GM21786 (cell line): ENCODE results near the gene IDUA.

Experiments used
- ATAC-seq: cut with Tn5 transposase; IDR thresholded peaks from one replicate; pipeline ENCODE4 v1.9.1; 2021; ENCODE audit not compliant: unreplicated experiment

The IDUA gene

DNA sequence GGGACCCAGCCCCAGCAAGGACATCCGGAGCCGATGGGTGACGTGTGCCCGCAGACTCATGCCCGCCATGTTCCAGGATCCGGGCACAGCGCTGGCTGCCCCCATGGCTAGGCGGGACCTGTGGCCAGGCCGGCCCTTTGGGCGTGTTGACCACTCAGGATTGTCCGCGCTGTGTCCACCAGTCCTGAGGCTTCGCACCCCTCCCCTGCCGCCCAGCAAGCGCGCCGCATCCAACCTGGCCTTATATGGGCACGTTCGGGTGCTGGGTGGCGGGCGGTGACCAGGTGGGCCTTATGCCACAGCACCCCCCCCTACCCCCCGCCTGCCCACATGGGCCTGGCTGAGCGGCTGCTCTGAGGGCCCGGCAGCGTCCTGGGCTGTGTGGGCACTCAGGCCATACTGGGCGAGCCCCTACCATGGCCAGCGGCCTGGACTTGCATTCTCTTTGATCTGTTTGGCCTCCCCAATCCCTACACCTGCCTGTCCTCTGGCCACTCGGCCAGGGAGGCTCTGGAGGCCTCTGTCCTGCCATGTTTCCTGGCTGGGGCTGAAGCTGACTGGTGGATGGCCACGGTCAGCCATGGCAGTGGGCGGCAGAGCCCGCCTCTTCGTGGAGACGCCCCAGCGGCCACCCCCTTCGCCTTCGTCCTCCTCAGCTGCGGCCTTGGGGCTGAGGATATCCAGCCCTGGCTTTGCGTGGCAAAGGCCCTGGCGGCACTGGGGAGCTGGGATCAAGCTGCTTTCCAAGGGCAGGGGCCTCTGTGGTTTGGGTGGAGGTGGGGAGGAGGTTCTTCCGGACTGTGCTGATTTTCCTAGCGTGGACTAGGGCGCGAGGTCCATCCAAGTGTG is 26.6 kb downstream of the IDUA start:
- no peak for ATAC-seq

DNA sequence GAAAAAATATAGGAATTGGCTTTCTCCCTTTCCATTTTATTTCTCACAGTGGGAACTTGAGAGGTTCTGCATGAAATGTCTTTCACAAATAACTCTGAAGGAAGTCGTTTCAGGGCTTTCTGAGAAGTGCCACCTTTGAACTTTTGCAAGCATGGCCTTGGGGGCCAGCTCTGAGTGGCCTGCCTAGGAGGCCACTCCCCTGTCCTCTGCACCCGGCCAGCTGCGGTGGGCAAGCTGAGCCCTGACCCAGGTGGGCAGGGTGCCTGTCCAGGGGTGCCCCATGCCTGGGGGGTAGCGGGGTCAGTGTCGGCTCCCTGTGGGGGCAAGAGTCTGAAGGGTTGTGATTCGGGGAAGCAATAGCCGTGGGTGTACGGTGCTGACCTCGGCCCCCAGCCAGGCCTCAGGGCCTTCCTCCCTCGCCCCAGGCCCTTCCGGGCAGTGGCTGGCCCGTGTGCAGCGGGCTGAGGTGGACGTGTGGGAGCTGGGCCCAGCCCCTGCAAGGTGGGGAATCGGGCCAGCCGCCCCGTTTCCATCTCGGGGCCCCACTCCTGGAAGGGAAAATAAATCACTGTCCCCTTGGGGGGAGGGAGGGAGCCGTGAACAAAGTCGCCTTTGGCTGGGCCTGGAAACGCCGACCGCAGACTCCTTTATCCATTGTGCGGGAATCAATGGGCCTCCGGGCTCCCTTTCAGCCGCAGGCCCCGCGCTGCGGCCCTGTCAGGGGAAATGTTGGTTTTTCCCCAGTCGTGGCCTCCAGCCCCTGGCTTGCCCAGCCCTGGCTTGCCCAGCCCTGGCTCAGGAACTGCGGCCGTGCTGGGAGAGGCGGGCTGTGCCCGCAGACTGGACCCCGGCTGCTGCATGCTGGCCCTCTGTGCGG is 27.7 kb downstream of the IDUA start:
- ATAC-seq = no peak

DNA sequence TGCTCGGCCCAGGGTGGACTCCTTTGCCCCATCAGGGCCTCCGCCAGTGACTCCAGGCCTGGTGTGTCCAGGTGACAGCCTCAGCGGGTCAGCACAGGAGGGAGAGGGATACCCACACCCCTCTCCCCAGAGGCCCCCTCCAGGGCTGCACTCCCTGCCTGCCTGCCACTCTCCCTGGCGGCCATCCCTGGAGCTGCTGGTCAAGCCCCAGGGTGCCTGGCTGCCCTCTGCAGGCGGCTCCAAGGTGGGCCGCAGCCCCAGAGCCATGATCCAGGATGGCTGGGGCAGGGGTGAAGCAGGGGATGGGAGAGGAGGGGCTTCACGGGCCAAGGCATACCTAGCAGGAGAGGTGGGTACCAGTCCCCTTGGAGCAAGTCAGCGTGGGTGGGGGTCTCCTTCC is 28.3 kb downstream of the IDUA start:
- no peak for ATAC-seq

DNA sequence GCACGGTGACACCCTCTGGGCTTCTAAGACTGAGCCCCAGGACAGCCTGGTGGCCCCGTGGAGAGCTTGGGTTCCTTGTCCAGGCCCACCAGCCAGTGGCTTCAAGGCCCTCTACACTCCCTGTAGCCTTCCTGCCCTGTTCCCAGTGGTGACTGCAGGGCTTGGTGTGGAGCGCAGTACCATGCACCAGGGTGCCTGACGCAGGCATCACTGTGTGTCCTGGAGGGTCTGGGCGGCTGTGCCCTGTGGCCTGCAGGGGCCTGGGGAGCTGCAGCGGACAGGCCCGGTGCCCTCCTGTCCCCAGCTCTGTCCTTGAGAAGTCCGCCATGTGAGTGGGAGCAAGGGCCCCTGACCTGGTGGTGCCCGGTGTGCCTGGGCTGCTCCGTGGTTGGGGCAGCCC is 28.9 kb downstream of the IDUA start:
- no peak for ATAC-seq

DNA sequence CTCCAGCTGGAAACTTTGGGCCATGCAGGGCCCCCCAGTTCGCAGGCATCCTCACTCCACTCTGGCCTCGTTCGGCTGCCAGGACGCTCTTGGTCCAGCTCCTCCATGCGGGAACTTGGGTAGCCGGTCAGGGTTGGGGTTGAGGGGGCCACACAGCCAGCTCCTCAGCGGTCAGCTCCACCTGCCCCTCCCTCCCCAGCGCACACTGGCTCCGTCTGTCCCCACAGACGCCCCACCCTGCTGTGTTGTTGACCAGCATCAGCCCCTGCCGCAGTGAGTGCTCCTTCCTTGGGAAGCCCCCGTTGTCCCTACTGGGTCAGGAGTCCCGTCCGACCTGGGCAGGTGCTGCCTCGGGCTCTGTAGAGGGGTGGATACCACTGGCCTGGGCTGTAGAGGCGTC is 30.4 kb downstream of the IDUA start:
- no peak for ATAC-seq

DNA sequence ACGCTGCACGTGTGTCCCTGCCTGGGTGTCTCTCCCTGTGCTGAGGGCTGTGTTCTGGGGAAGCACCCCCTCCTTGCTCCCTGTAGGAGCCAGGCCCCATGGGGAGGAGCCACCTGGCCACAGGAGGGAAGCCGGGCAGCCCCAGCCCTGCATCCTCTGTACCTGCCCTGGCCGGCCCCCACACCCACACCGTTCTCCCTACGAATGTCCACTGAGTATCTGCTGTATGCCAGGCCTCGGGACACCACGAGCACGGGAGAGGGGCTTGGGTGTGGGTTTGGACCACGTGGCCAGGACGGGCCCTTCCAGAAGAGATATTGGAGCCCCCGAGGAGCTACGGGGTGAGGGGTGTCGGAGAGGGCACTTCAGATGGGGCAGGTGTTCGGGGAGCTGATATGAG is 30.9 kb downstream of the IDUA start:
- no peak for ATAC-seq

DNA sequence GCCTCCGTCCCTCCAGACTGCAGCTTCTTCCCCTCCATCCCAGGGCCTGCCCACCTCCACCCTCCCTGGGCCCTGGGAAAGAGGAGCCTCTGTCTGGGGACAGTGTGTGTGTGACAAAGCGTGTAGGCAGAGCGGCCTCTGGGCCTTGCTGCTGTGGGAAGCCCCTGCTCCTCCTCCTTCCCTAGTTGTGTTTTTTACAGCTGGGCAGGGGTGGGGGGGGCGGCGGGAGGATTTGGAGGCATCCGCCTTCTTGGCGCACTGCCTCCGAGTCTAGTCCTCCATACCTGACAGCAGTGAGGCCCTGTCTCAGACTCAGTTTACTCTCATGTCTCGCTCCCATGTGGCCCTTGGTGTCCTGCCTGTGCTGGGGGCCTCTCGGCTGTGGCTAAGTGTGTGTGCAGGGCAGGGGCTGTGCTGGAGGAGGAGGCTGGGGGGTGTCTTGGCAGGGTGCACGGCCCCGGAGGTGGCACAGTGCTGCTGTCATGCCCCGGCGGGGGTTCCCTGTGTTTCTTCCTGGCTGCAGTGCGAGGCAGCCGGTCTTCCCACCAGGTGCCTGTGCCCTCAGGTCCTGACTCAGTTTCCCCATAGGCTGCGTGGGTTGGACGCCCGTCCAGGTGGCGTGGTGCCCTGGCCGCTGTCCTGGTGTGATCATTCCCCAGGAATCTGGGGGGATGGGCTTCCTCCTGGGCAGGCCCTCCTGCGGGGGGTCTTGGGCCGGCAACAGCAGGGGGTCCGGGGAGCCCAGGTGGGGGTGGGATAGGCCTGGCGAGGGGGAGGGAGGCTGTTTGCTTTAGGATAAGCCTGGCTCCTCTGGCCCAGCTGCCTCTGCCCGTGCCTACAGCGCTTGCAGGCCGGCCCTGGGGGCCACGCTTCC is 31.5 kb downstream of the IDUA start:
- no peak for ATAC-seq

DNA sequence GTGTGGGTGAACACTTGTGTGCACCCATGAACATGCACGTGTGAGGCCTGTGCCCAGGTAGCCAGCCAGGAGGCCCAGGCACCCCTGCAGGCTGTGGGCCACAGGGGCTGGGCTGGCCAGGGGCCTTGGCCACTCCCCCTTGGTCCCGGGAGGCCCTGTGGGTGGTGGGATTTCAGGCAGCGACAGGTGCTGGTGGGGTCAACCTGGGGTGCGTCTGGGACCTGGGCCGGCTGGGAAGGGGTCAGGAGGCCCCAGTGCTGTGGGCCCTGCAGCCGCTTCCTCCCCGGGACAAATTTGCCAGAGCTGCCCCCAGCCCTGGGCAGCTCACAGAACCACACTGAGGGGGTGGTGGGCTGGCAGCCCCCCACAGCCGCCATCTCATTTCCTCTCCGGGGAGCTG is 32.5 kb downstream of the IDUA start:
- ATAC-seq = no peak

DNA sequence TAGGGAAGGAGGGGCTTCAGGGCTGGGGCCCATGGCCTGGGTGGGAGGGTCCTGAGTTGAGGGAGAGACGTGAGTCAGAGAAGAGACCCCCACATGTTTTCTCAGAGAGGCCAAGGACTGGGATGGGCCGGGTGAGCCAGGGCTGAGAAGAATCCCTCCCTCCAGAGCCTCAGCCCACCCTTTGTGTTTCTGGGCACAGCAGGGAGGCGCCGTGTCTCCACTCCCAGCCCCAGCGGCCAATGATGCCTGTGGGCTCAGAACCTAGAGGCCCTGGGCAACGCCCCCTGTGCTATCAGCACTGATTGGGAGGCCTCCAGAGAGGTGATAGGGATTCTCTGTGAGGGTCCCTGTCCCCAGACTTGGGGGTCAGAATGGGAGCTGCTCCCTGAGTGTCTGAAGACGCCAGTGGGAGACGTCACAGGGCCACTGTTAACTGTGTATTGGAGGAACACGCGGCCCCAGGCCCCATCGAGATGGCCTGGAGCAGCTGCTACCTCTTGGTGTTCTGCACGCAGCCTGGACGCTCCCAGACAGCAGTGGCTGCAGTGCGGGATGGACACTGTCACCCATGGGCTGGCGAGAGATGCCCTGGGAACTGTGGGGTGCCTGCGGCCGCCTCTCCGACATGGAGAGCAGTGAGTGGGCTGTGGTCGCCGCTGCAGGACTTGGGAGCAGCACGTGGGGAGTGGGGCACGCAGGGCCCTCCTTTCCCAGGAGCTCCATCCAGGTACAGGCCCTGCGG is 33.1 kb downstream of the IDUA start:
- no peak for ATAC-seq

DNA sequence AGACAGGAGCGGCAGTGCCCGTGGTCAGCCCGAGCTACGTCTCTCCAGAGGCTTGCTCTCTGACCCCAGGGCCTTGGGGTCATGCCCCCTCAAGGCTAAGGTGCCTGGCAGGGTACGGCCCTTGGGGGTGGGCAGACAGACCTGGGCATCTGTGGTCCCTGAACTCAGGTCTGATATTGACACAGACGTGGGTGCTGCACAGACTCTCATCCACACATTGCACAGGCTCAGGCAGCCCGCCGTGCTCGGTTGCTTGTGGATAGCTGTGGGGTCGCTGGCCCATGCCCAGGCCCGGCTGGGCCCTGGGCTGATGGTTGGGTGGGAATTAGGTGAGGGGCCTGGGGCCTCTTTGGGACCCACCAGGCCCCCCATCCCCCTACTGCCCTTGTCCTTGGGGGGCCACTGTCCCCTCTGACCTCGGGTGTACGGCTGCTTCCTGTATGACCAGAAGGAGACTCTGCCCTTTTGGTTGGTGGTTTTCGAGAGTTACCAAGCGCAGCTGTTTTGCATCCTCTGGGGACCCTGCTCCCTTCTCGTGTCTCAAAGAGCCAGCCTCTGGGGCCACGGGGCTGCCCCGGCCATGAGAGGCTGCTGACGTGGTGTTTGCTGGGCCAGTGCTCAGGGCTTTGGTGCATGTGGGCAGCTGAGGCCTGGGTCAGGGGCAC is 34.7 kb downstream of the IDUA start:
- peak; percentile 91 for ATAC-seq

DNA sequence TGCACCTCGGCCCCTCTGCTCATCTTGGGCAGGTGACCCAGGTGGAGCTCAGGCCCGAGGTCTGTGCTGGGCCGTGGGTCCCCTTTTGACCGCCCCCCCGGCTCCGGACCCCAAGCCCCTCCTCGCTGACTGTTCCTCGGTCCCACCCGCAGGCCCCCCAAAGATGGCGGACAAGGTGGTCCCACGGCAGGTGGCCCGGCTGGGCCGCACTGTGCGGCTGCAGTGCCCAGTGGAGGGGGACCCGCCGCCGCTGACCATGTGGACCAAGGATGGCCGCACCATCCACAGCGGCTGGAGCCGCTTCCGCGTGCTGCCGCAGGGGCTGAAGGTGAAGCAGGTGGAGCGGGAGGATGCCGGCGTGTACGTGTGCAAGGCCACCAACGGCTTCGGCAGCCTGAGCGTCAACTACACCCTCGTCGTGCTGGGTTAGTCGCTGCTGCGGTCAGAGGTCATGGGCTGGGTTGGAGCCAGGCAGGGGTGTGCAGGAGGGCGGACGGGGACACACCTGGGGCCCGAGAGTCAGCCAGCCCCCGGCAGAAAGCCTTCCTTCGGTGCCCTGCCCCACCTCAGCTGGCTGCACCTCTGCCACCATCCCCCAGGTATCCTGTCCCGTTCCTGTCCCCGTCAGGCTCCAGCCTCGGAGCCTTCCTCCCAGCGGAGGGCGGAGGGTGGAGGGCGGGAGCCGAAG is 35.4 kb downstream of the IDUA start:
- ATAC-seq = no peak

DNA sequence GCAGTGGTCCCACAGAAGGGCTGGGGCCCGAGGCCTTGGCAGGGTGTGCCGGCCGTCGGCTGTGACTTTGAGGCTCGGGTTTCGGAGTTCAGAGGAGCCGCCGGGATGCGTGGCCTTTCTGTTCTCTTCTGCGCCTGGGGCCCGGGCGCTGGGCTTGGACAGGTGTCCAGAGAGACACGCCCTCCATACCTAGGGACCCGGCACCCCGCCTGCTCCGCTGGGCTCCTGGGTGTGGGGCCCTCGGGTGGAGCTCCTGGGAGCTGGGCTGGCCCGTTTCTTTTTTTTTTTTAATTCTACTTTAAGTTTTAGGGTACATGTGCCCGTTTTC is 35.9 kb downstream of the IDUA start:
- ATAC-seq = no peak

DNA sequence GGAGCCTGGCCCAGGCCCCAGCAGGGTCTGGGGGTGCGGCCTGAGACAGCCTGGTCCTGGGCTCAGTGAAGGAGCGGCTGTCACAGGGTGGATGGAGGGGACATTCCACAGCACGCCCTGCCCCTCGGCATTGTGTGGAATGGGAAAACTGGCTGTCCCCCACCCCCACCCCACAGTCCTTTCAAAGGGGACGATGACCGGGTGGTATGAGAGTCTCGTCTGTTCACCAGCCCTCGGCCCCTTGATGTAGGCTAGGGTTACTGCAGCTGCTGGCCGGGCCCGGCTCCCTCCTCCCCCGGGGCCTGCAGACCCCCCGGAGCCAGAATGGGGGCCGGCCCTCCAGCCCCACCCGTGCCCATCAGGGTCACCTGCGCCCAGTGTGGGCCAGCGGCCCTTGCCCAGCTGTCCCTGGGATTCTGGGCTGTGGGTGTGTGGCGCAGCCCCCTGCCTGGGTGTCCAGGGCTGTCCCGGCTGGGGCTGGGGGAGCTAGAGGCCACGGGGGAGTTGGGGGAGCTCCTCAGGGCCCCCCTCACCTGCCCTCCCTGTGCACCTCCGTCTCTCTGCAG is 36.3 kb downstream of the IDUA start:
- ATAC-seq = no peak

DNA sequence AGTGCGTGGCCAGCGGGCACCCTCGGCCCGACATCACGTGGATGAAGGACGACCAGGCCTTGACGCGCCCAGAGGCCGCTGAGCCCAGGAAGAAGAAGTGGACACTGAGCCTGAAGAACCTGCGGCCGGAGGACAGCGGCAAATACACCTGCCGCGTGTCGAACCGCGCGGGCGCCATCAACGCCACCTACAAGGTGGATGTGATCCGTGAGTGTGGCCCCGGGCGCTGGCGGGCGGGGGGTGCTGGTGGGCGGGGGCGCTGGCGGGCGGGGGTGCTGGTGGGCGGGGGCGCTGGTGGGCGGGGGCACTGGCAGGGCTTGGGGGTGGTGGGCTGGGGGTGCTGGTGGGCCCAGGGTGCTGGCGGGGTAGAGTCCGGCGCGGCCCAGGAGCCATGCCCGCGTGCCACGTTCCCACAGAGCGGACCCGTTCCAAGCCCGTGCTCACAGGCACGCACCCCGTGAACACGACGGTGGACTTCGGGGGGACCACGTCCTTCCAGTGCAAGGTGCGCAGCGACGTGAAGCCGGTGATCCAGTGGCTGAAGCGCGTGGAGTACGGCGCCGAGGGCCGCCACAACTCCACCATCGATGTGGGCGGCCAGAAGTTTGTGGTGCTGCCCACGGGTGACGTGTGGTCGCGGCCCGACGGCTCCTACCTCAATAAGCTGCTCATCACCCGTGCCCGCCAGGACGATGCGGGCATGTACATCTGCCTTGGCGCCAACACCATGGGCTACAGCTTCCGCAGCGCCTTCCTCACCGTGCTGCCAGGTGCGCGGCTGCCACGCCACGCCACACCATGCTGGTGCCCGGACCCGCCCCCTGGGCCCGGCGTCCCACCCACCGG is 37.3 kb downstream of the IDUA start:
- ATAC-seq = no peak

DNA sequence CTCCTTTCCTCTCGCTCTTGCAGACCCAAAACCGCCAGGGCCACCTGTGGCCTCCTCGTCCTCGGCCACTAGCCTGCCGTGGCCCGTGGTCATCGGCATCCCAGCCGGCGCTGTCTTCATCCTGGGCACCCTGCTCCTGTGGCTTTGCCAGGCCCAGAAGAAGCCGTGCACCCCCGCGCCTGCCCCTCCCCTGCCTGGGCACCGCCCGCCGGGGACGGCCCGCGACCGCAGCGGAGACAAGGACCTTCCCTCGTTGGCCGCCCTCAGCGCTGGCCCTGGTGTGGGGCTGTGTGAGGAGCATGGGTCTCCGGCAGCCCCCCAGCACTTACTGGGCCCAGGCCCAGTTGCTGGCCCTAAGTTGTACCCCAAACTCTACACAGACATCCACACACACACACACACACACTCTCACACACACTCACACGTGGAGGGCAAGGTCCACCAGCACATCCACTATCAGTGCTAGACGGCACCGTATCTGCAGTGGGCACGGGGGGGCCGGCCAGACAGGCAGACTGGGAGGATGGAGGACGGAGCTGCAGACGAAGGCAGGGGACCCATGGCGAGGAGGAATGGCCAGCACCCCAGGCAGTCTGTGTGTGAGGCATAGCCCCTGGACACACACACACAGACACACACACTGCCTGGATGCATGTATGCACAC is 38.2 kb downstream of the IDUA start:
- no peak for ATAC-seq

DNA sequence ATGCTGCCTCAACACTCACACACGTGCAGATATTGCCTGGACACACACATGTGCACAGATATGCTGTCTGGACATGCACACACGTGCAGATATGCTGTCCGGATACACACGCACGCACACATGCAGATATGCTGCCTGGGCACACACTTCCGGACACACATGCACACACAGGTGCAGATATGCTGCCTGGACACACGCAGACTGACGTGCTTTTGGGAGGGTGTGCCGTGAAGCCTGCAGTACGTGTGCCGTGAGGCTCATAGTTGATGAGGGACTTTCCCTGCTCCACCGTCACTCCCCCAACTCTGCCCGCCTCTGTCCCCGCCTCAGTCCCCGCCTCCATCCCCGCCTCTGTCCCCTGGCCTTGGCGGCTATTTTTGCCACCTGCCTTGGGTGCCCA is 39.3 kb downstream of the IDUA start:
- peak; percentile 42 for ATAC-seq

DNA sequence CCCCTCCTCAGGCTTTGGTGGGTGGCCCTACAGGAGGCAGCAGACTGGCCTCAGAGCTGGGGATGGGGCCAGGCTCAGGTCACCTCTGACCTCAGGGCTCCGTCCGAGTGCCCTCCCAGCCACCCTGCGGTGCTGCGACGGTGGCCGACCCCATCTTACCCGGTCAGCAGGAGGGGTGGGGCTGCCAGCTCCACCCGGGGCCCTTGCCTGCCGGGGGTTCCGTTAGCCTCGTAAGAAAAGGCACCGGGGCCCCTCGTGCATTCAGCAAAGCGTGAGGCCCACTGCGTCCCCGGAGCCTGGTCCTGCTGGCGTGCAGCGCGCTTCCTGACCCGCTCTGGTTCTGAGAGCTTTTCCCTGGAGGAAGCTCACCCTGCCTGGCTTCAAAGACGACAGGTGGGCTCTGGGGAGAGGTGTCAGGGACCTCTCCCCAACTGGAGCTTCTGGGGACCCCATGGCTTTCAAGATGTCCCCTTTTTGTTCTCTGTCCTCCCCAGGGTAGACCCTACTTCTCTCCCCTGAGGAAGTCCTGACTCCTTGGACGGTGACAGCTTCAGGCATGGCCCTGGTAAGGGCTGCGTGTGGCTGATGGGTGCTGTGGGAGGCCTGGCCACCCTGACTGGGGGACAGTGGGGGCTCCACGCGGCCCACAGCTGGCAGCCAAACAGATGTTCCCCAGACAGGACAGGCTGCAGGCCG is 40.5 kb downstream of the IDUA start:
- ATAC-seq = no peak
